Left lobe of liver (tissue), 2 donors: ENCODE results near the gene MICAL3. TPM values are rescaled to one million over a fixed set of nuclear protein-coding genes. Genes with fewer than 3 reads are reported as not detected.

Experiments used
- ATAC-seq: fragments of 200-7000 bp; cut with Tn5 transposase; one replicate; pipeline ENCODE4 v1.9.1; 2020; ENCODE audit warnings: mild to moderate bottlenecking, moderate library complexity
- DNase-seq: peaks from one replicate; pipeline ENCODE4 v3.0.0-alpha.2; 2020; ENCODE audit warnings: low spot score
- total RNA-seq: library from RNA; stranded (reverse); gene quantifications from one replicate; pipeline ENCODE4 v1.2.1, GENCODE V29; 2021
- donor health status: DM: no; HTN: no; CAD: no; lungs with moderate emphysema.
- donor health status: DM: no; HTN: yes; CAD: no.

The MICAL3 gene
- total RNA-seq, 1 donor from 2014 or later = 75.3 TPM

DNA sequence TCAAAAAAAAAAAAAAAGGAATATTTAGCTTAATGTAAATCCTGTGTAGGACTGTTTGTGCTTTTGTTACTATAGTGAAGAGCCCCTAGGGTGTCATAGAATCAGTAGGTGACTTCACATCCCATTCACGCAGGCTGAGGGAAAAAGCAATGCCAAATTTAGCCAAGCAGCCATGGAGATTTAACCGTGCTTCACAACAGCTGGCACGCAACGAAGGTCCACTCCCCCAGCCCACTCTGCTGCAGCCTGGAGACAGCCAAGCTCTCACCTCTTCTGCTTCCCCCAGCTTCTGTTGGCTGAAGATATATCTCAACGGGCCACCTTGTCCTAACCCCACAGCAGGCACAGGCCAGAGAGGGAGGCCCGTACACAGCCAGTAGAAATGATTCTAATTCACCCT, 171.3 kb downstream of the MICAL3 start:
- DNase-seq (no peak), ATAC-seq (no peak)

DNA sequence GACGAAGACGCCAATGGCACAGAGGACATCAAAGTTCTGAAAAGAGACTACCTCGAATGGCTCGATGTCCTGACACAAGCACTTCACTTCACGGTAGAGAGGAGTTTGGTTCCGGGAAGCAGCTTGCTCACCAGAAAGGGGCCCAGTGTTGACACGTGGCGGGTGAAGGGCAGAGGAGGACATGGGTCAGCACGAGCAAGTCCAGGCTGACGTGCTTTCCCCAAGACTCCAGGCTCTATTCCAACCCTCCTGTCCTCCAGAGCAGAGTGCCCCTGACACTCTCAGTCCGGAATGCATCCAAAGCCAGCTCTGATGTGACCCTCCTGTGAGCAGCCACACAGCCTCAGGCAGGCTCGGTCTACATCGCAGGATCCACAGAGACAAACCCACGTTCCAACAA, 172.6 kb downstream of the MICAL3 start:
- DNase-seq (peak; percentile 79), ATAC-seq (peak; percentile 83)

DNA sequence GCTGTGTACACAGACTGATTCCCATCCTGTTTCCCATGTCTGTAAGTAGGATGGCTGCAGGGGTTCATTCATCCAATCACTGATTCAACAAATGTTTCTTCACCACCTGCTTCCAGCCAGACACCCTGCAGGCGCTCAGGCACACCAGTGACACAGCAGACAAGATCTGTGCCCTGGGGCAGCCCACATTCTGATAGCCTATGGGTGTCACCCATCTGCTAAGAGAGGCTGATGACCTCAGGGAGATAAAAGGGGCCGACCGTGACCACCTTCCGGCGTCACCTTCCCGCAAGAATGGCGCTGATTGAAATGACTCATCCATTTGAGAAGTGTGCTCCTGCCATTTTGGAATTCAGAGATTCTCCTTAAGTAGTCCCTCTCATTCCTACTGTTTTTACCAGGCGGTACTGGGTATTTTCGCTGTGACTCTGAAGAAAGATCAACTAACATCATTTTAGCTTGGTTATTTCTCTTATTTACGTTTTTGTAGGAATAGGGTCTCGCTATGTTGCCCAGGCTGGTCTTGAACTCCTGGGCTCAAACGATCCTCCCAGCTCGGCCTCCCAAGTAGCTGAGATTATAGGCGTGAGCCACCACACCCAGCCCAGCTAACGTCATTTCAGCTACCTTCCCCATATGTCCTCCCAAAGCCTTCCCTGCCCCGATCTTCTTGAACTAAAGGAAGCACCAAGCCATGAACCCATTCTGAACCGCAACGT, 176.8 kb downstream of the MICAL3 start:
- ATAC-seq = no peak
- DNase-seq = no peak

DNA sequence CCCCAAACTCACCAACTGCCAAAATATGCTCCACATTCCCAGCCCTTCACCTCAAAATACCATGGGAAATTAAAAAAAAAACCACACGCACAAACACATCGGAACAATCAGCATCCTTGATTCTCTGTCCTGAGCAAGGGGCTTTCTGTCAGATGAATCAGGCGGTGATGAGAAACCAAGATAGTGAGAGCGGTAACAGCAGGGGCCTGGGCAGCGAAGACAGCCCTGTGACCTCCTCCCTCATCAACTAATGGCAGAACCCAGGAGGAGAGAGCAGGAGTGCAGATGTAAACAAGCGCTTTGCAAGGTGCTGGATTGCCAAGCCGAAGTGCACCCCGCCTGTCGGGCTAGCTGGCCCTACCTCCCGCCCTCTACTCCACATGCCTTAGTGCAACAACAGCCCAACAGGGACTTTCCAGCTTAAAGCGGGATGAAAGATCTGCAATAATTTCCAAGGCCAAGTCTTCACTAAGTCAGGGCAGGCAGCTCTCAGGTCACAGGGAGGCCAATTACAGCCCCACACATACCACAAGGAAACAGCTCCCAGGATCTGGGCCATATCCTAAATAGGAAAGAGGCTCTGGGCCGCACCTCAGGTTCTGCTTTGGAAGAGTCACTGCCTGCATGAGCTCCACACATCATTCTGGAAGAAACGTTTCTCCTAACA, 177.9 kb downstream of the MICAL3 start:
- DNase-seq (no peak), ATAC-seq (no peak)

DNA sequence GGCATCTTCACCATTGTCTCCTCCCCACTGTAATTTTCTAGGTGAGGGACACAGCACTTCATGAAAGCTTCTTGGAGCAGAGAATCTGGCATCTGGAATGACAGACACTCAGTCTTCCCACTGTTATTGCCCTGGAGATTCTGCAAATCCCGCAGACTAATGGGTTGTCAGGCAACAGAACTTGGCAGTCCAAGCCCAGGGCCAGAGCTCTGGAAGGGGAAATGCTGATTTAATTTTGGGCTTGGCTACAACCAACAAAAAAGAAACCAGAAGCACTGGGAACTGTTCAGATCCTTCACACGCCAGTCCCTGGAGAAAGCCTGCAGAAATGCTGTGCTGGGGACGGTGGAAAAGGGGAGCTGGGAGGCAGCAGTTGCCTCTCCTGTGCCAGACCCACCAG, 178.6 kb downstream of the MICAL3 start:
- DNase-seq = no peak
- ATAC-seq = no peak

DNA sequence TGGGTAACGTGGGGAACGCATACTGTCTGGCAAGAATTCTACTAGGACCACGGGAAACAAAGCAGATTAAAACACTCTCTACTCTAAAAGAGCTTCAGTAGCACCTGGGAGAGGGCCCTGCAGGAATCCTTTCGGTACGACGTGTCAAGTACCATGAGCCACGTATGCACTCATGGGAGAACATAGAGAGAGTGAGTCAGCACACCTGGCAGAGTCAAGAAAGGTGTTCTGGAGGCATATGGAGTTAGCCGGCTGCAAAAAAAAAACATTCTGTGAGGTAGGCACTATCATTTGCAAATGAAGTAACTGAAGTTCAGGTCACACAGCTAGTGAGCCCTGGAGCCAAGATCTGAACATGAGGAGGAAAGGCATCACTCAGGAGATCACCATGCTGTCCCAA, 179.0 kb downstream of the MICAL3 start:
- ATAC-seq = no peak

DNA sequence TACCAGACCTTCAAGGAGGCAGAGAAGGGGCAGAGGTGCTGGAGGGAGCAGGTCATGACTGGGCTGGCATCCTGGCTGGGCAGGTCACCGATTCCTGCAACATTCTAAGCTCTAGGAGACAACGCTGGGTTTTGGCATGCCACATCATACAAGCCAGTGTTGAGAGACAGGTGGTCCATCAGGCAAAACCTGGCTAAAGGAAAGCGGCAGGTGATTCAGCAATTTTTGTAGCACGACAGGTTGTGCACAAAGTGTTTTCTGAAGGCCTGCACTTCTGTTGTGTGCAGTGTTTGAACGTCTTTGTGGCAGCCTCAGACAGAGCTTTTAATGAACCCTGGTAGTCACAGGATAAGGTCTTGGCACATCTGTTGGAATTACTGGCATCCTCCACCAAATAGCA, 180.2 kb downstream of the MICAL3 start:
- DNase-seq (no peak), ATAC-seq (no peak)

More for the DNA sequence above, 179.0 kb downstream of the MICAL3 start:
- no peak for DNase-seq

DNA sequence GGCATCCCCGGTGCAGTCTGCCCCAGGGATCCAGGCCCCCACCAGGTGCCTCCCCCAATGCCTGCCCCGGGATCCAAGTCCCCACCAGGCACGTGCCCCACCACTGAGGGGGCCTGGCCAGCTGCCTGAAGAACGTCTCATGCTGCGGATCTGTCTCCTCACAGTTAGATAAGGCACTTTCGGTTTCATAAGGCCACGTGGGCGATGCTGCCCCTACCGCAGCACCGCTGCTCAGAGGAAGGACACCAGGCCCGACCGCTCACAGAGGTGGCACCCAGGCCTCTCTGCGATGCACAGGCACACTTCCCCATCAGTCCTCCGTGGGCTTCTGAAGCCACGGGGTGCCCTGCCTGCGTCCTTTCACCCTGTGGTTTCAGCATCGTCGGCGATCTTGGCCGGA, 182.0 kb downstream of the MICAL3 start:
- DNase-seq (peak; percentile 84), ATAC-seq (peak; percentile 59)

DNA sequence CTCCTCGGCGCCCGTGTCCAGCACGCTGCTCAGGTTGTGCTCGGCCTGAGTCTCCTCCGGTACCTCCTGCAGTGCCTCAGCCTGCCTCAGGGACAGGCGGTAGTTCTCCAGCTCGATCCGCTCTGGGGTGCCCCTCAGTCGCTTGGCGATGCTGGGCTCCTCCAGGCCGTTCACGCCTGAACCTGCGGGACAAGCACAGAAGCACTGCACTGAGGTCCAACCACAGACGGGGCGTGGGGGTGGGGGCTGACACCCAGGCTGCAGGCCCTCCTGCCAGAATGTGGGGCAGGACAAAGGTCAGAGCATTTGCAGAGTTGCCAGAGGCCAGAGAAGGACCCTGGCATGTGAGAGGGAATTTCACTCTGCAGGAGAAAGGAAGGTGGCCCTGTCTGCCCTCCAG, 182.5 kb downstream of the MICAL3 start:
- ATAC-seq (peak; percentile 79), DNase-seq (peak; percentile 95)

DNA sequence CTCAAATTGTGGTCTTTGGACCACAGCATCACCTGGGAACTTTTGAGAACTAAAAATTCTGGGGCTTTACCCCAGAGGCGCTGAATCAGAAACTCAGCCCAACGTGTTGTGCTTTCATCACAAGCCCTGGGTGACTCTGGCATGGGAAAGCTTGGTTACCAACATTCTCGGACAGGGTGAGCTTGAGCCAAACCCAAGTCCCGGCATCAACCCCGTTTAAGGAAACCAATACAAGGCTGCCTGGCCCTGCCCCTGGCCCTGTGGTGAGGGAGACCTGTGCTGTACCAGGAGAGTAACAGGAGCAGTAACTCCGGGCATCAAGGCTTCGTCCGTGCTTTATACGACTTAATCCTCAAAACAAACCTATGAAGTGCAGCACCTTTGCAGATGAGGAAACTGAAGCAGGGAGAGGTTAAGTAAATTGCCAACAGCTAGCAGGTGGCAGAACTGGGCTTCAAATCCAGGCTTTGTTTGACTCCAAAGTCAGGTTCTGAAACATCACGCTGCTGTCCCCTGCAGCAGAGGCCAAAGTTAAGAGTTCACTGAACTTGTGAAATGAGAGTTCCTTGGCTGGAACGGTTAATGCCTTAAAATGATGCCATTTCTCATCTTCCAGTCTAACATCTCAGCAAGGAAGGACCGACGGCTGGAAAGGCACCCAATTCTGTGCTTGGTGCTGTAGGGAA, 186.0 kb downstream of the MICAL3 start:
- DNase-seq = peak; percentile 86
- ATAC-seq = peak; percentile 20

DNA sequence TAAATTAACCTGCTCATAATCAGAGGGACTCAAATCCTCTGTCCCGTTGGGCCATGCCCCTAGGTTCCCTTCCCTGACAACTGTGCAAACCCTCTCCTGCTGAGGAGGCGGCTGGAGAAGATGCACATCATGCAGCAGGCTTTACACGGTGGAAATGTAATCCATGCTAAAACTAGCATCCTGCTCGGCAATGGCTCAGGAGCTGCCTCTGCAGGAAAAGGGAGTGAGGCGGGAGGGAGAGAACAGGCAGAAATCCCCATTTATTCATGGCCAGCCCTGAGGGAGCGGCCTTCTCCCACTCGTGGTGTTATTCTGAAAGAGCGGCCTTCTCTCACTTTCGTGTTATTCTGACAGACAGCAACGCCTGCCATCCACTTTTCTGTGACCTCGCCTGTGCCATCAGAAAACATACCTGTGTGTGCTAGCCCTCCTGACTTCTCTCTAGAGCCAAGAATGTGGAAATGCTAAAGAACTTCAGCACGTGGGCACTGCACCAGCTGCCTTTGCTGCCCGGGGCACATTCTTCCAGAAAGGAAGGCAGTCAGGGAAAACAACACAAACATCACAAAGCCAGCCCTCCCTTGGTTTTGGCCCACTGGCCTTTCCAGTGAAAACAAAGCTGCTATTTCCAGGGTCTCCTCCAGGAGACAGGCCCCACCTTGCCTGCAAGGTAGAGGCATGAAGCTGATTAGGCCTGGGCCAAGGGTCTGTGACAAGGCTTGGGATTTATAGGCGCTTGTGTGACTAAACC, 187.2 kb downstream of the MICAL3 start:
- DNase-seq = peak; percentile 89
- ATAC-seq = peak; percentile 33

DNA sequence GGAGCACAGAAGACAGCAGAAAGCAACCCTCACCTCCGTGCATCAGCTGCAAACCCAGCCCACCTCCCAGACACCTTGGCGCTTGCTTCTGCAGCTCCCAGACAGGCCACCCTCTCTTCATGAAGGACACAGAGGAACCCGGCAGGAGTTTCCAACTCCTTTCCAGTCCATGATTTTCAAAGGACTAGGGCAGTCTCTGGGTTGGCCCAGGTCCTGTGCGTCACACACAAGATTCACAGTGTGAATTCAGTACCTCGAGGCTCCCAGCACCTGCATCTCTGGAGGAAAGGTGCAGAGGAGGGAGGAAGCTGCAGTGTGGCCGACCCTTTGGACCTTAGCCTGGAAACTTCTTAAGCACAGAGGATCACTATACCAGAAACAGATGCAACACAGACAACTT, 189.1 kb downstream of the MICAL3 start:
- ATAC-seq (no peak), DNase-seq (no peak)

DNA sequence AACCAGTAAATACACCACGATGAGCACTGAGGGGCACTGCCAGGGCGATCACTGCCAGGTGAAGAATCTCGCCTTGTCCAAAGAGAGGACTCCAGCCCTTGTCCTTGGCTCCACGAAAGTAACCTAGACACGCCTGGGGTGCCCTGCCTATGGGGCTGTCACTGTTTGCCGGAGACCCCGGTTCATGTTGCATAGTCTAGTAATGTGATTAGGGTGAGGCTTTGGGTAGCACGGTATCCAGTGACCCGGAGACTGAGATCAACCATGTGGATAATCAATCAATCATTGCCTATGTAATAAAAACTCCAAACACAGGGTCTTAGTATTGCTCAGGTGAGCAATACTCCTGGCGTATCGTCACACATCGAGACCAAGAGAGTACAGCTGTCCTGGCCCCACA, 190.9 kb downstream of the MICAL3 start:
- ATAC-seq (no peak), DNase-seq (no peak)

DNA sequence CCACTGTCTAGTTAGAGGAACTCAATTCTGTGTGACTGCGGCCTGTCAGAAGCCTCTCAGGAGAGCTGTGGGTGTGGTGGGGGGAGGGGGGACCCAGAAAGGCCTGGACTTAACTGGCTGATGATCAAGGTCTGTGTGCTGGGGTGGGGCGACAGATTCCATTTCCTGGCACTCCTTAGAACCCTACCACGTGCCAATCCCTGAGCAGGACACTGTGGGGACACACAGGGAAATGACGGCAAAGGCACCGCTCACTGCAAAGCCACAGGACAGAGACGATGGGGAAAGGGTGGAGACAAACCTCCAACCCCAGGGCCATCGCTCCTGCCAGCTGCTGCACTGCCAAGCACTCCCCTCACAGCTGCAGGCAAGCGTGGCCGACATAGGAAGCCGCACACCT, 191.7 kb downstream of the MICAL3 start:
- DNase-seq (peak; percentile 77), ATAC-seq (peak; percentile 27)

DNA sequence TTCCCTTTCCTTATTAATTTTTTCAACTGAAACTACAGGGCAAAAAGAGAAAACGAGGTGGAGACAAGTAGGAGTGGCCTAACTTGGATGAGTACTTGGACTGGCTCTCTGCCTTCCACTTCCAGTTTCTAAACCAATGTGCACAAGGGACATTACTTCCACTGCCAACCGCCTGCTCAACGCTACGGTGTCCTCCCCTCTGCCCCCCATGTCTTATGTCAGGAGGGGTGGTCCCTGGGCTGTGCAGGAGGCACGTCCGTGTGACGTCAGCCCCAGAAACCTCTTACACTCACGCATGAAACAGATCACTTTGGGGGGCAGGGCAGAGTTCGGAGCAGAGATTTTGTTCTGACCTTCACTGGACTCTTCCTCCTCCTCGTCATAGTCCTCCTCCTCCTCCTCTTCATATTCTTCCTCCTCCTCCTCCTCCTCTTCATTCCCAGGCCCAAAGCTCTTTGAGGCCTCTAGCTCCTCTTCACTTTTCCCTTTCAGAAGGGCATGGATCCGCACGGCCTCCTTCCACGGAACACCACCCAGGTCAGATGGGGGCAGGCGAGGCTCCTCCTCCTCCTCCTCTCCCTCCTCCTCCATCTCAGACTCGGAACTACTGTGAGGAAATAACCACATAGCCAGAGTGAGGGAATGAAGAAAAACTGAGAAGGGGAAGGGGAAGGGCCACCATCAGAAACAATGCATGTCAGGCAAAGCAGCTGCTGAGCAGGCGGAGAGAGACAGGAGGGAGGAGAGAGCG, 192.7 kb downstream of the MICAL3 start:
- ATAC-seq (peak; percentile 28), DNase-seq (no peak)

DNA sequence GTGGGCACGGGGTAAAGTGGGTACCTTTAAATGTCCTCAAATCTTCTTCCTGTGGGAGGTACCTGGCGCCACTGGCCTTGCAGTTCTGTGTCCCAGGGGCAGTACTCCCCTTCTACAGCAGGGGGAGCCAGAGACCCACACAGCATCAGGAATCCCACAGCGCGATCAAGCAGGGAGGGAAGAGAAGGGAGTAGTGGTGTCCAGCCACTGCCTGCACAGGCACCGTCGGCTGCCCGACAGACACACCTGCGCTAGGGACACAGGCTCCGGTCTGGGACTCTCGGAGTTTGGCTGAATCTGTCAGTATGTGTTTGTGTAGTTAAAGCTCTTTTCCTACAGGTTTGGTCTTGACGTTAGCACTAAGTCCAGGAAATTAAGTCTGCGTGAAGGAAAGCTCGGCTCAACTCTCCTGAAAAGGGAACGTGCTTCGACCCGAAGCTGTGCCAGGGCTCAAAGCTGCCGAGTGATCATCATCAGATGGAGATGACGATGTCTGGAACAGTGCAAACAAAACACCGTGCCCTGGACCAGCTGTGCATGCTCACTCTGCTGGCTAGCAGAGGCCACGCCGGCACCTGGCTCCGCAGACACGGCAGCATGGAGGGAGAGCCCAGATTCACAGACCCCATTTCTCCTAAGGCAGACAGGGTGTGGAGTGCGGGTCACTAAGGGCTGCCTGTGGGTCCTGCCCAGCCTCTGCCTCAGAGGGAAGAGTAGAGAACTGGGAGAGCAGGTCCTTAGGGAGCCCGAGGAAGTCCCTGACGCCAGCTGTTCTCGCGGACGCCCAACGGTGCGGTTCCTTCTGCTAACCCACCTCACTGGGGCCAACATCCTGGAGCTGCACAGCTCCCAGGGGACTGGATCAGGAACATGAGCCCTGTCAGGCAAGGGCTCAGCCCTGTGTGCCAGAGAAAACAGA, 194.1 kb downstream of the MICAL3 start:
- peak; percentile 89 for ATAC-seq
- peak; percentile 90 for DNase-seq

DNA sequence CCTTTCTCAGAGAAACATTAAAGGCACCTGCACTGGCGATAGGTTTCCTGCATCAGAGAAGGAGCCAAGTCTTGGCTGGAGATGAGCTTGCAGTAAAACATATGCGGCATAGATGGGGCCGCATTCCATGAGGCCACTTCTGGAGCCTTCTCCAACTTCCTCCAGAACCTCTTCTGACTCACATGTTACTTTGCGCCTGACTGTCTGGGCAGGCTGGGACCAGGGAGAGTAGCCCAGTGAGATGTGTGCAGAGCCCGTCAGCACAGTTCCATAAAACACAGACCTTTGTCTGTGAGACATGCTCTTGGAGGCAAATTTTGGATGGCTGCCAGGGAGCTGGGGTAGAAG, 194.7 kb downstream of the MICAL3 start:
- ATAC-seq (no peak), DNase-seq (no peak)

DNA sequence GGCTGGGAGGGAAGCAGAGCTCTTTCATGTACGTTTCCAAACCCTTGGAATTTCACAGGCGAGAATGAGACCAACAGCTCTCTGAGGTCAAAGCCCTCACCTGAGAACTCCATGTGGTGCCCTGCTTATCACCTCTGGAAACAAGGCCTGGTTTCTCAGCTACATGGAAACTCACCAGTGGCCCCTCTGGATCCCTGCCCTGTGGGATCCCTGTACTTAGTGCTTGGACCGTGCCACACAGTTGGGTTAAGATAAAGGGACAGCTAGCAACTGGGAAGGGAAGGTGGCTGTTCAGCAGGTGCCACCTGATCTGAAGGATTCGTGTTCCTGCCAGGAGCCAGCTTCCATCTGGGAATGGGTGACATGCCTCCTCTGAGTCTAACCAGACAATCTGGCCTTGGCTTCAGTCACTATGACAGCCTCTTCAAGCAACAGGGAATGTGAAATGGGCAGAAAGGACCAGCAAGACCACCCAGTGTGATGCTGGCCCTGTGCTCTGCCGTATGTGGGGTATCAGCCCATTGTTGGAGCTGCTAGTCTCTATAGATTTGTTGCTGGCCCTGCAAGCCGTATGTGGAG, 195.8 kb downstream of the MICAL3 start:
- ATAC-seq = no peak
- DNase-seq = no peak

DNA sequence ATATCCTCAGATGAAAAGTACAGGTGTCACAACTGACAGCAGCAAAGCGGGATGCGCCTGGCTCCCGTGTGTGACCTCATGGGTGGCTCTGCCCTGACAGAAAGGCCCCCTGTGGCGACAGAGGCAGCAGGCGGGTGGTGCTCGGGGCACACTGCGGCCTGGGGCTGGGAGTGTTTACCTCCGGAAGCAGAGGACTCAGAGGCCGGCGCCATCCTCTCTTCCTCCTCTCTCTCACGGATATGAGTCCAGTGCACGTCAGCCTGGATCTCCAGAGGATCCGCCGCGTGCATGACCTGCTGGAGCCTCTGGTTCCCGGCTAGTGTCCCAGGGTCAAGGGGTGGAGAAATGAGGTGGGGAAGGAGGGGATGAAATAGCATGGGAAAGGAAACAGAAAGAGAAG, 196.9 kb downstream of the MICAL3 start:
- ATAC-seq (no peak), DNase-seq (no peak)
